Cardiac fibroblast (primary cell): Measurements from ENCODE around the gene FOCAD.

Experiments used
- DNase-seq, 2 donors: peaks; one replicate each; pipeline versions ENCODE4 v3.0.0 to v3.0.0-alpha.2; 2010; ENCODE audit warnings: low read depth in 2 of 2
- H3K4me3 ChIP-seq, 2 donors: replicated peaks in 1 of 2; 1 replicate in 1 of 2; 2 replicates in 1 of 2; pipeline ENCODE4 v1.5.1; 2011; ENCODE audit warnings: low read depth in 2 of 2, low read length in 2 of 2, mild to moderate bottlenecking in 2 of 2, moderate library complexity in 1 of 2
- TF ChIP-seq, protein P1 (sequence below): IDR thresholded peaks from one replicate; pipeline ENCODE4 v1.5.1; 2011; ENCODE audit warnings: low read depth, mild to moderate bottlenecking, low read length, inconsistent platforms

Gene FOCAD

GRCh38 chr9:20880675-20881074 lies 196.6 kb downstream of the FOCAD start:
- peak in 1 of 2 donors; percentile 7 for DNase-seq
- H3K4me3 ChIP-seq = no peak overlapping the region
- TF ChIP-seq, protein P1, sequence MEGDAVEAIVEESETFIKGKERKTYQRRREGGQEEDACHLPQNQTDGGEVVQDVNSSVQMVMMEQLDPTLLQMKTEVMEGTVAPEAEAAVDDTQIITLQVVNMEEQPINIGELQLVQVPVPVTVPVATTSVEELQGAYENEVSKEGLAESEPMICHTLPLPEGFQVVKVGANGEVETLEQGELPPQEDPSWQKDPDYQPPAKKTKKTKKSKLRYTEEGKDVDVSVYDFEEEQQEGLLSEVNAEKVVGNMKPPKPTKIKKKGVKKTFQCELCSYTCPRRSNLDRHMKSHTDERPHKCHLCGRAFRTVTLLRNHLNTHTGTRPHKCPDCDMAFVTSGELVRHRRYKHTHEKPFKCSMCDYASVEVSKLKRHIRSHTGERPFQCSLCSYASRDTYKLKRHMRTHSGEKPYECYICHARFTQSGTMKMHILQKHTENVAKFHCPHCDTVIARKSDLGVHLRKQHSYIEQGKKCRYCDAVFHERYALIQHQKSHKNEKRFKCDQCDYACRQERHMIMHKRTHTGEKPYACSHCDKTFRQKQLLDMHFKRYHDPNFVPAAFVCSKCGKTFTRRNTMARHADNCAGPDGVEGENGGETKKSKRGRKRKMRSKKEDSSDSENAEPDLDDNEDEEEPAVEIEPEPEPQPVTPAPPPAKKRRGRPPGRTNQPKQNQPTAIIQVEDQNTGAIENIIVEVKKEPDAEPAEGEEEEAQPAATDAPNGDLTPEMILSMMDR = no peak

DNA sequence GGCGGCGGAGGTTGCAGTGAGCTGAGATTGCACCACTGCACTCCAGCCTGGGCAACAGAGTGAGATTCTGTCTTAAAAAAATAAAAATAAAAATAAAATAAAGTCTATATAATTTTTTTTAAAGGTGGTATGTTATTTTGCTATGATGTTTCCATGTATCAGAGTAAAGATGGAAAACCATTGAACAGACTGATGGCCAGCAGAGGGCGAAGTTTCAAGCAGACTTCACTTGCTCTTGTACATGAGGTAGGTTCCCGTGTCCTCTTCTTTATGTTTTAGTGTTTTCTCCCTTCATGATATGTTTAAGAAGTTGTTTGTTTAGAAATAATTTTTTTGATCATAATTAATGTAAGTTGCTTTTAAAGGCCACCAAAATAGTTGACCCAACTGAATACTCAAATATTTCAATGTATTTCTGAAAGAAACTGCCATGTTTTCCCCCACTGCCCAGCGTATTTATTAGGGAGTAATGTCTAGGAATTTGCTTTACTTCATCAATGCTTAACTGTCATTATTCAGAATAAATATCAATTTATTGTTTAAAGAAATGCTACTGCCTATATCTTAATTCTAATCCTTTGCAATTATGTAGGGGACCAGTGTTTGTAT lies 201.0 kb downstream of the FOCAD start:
- TF ChIP-seq, protein P1 = peak; percentile 65
- DNase-seq = peak; percentile 73
- H3K4me3 ChIP-seq = no peak overlapping the region

DNA sequence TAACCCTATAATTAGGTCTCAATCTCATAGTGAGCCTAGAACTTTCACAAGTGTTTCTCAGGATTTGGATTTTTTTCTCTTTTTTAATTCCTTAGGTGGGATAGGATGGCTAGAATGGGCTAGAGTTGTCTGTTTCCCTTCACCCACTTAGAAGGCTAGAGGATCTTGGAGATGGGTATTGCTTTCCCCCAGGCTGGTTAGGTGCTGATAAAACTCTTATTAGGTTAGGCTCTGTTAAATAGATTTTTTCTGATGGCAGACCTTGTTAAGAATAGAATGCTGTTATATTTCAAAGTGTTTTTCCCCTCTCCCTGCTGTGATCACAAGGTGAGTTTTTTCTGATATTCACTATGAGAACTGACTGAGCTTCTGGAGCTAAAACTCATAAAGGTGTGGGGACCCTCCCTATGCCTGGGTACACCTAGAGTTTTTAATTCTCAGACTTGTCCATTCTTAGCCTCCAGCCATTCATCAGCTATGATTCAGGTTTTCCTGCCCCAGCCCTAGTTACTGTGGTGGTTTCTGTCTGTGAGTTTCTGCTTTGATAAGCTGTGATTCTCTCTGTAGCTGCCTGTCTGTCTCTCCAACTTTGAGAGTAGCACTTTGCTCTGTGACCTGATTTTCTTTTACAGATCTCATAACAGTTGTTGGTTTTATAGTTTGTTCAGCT lies 215.0 kb downstream of the FOCAD start:
- TF ChIP-seq, protein P1 = no peak
- H3K4me3 ChIP-seq = no peak overlapping the region
- DNase-seq = peak; percentile 4 to 38

- DNase-seq = no peak
- TF ChIP-seq, protein P1 = no peak
- no peak overlapping the region for H3K4me3 ChIP-seq
These were observed 219.2 kb downstream of the FOCAD start for GRCh38 chr9:20903212-20903611.

- TF ChIP-seq, protein P1 = no peak
- H3K4me3 ChIP-seq = no peak overlapping the region
- no peak for DNase-seq
These were observed 220.9 kb downstream of the FOCAD start for GRCh38 chr9:20904995-20905394.

- TF ChIP-seq, protein P1 = no peak
- no peak for DNase-seq
- H3K4me3 ChIP-seq = no peak overlapping the region
These were observed 222.3 kb downstream of the FOCAD start for GRCh38 chr9:20906326-20906725.

DNA sequence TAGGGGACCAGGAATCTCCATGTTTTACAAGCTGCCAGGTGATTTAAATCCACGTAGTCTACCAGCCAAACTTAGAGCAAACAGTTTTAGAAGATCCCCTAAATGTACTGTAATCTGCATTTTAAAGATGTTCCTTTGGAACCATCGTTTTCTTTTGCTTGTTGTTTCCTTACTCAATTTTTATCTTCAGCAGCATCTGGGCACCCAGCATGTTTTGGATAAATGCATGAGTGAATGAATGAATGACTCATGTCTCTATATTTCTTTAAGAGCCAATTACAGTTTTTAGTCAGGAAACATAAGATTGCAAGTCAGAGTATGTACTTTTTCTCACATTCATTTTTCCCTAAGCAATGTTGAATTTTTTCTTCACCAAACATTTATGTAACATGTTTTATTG lies 224.4 kb downstream of the FOCAD start:
- no peak for DNase-seq
- TF ChIP-seq, protein P1 = no peak
- no peak overlapping the region for H3K4me3 ChIP-seq
